Thyroid gland (tissue), 4 donors: Measurements from ENCODE around the gene PHF3.

Experiments used
- POLR2A ChIP-seq, 2 donors: fragments of 450-650 bp; IDR thresholded peaks; one replicate each; pipeline ENCODE4 v1.6.1; 2017; ENCODE audit warnings: antibody characterized with exemption in 2 of 2, mild to moderate bottlenecking in 2 of 2, moderate library complexity in 1 of 2
- TF ChIP-seq, protein P1 (sequence below), 6 experiments: fragments of 200-600 bp in 3 of 6; fragments of 450-650 bp in 3 of 6; sonication (generic) in 3 of 6; IDR thresholded peaks; one replicate each; pipeline ENCODE4 v1.5.1; 2016 to 2019; ENCODE audit warnings: antibody characterized with exemption in 6 of 6, mild to moderate bottlenecking in 2 of 6, inconsistent platforms in 1 of 6, moderate library complexity in 1 of 6

DNA sequence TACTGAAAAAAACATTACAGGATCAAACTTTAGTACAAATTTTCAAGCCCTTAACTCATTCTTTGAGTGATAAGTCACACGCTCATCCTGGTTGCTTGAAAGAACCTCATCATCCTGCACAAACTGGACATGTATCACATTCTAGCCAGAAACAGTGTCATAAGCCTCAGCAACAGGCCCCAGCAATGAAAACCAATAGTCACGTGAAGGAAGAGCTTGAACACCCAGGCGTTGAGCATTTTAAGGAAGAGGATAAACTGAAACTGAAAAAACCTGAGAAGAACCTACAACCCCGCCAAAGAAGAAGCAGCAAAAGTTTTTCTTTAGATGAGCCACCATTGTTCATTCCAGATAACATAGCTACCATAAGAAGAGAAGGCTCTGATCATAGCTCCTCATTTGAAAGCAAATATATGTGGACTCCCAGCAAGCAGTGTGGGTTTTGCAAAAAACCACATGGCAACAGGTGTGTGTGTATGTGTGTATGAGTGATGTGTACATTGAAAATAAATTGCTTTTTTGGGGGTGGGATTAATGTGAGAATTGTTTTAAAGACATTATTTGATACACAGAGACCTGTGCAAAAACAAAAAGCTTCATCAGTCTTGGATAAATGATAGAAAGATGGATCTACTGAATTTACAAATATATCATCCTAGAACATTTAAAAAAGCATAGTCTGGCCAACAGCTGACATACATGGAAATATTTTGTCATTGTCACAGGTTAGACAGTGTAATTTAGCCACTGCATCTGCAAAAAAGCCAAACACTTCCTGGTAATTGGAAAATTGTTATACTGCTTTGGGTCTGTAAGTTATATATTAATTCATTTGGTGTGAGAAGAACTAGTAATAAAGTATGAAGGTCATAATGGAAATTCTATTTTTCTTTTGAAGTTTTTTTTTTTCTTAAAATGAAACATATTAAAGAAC lies 50.1 kb downstream of the PHF3 start:
- TF ChIP-seq, protein P1, sequence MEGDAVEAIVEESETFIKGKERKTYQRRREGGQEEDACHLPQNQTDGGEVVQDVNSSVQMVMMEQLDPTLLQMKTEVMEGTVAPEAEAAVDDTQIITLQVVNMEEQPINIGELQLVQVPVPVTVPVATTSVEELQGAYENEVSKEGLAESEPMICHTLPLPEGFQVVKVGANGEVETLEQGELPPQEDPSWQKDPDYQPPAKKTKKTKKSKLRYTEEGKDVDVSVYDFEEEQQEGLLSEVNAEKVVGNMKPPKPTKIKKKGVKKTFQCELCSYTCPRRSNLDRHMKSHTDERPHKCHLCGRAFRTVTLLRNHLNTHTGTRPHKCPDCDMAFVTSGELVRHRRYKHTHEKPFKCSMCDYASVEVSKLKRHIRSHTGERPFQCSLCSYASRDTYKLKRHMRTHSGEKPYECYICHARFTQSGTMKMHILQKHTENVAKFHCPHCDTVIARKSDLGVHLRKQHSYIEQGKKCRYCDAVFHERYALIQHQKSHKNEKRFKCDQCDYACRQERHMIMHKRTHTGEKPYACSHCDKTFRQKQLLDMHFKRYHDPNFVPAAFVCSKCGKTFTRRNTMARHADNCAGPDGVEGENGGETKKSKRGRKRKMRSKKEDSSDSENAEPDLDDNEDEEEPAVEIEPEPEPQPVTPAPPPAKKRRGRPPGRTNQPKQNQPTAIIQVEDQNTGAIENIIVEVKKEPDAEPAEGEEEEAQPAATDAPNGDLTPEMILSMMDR (IDR thresholded peaks at IDR 0.05): no peak
- no peak for TF ChIP-seq POLR2A (IDR thresholded peaks at IDR 0.05)
